LoVo (cell line): ENCODE measurements around the gene IFI44L.

ENCODE experiments used
- DNase-seq: peaks from one replicate; pipeline ENCODE4 v3.0.0-alpha.2; 2016; ENCODE audit warnings: low spot score

The IFI44L gene

GRCh38 chr1:78619803-78620579 is at the start of gene IFI44L:
Gene IFI44L (plus strand): TSS chr1:78620448. CDS start chr1:78627916, 7,468 bp downstream.
- DNase-seq, result no peak

- DNase-seq, result no peak
Measured at GRCh38 chr1:78570539-78570938, 49.7 kb upstream of the IFI44L start.

GRCh38 chr1:78577257-78578100 is 42.8 kb upstream of the IFI44L start:
- DNase-seq, result no peak

GRCh38 chr1:78586572-78586971 is 33.7 kb upstream of the IFI44L start:
- no peak for DNase-seq

- no peak for DNase-seq
Measured at GRCh38 chr1:78587211-78587610, 33.0 kb upstream of the IFI44L start.

- no peak for DNase-seq
Measured at GRCh38 chr1:78591971-78592370, 28.3 kb upstream of the IFI44L start.

GRCh38 chr1:78599294-78599693 is 21.0 kb upstream of the IFI44L start:
- DNase-seq, result no peak

- no peak for DNase-seq
Measured at GRCh38 chr1:78601068-78601467, 19.2 kb upstream of the IFI44L start.

GRCh38 chr1:78603206-78603605 is 17.0 kb upstream of the IFI44L start:
- DNase-seq, result no peak

GRCh38 chr1:78604643-78605042 is 15.6 kb upstream of the IFI44L start:
- no peak for DNase-seq

GRCh38 chr1:78606274-78606673 is 14.0 kb upstream of the IFI44L start:
- DNase-seq, result no peak

GRCh38 chr1:78607334-78607927 is 12.8 kb upstream of the IFI44L start:
- peak; percentile 35 for DNase-seq

- no peak for DNase-seq
Measured at GRCh38 chr1:78607944-78608343, 12.3 kb upstream of the IFI44L start.

- DNase-seq, result peak; percentile 80
Measured at GRCh38 chr1:78617615-78618026, 2.6 kb upstream of the IFI44L start.

GRCh38 chr1:78619032-78619431 is 1.2 kb upstream of the IFI44L start:
- DNase-seq, result no peak

GRCh38 chr1:78619446-78619802 is 824 bp upstream of the IFI44L start:
- no peak for DNase-seq

GRCh38 chr1:78620666-78621065 is 418 bp downstream of the IFI44L start:
- DNase-seq, result no peak

- DNase-seq, result no peak
Measured at GRCh38 chr1:78622548-78622947, 2.3 kb downstream of the IFI44L start.

- no peak for DNase-seq
Measured at GRCh38 chr1:78624035-78624434, 3.8 kb downstream of the IFI44L start.

GRCh38 chr1:78627321-78627720 is 7.1 kb downstream of the IFI44L start:
- DNase-seq, result no peak

- DNase-seq, result no peak
Measured at GRCh38 chr1:78630600-78630999, 10.4 kb downstream of the IFI44L start.

- no peak for DNase-seq
Measured at GRCh38 chr1:78633209-78633608, 13.0 kb downstream of the IFI44L start.

GRCh38 chr1:78640462-78640861 is 20.2 kb downstream of the IFI44L start:
- DNase-seq, result no peak
